Mesenchymal stem cell (in vitro differentiated cells and primary cell): ENCODE results near the gene RAPGEF1.

Experiments
- DNase-seq: peaks from one replicate; pipeline ENCODE4 v3.0.0-alpha.2; 2013
- H2AFZ ChIP-seq: one replicate; pipeline ENCODE4 v1.6.1; 2013; ENCODE audit warnings: low read depth, mild to moderate bottlenecking, control low read depth, inconsistent platforms, low read length, moderate library complexity
- H2AK5ac ChIP-seq: 2 replicates; pipeline ENCODE4 v1.6.1; 2013; ENCODE audit warnings: low read length, moderate library complexity, mild to moderate bottlenecking, inconsistent platforms; ENCODE audit not compliant: severe bottlenecking
- H2BK120ac ChIP-seq: one replicate; pipeline ENCODE4 v1.6.1; 2013; ENCODE audit warnings: low read depth, mild to moderate bottlenecking, inconsistent platforms, low read length, moderate library complexity
- H2BK12ac ChIP-seq, 2 experiments: one replicate each; pipeline ENCODE4 v1.6.1; 2013; ENCODE audit warnings: inconsistent platforms in 2 of 2, low read length in 2 of 2, mild to moderate bottlenecking in 2 of 2, moderate library complexity in 2 of 2, control low read depth in 1 of 2
- H2BK15ac ChIP-seq: one replicate; pipeline ENCODE4 v1.6.1; 2013; ENCODE audit warnings: mild to moderate bottlenecking, low read depth, inconsistent platforms; ENCODE audit not compliant: poor library complexity, severe bottlenecking
- H2BK5ac ChIP-seq: 2 replicates; pipeline ENCODE4 v1.6.1; 2013; ENCODE audit warnings: low read depth, mild to moderate bottlenecking, low read length, control low read depth, inconsistent platforms; ENCODE audit not compliant: poor library complexity, severe bottlenecking
- H3K14ac ChIP-seq, 2 experiments: one replicate each; pipeline ENCODE4 v1.6.1; 2013; ENCODE audit warnings: inconsistent platforms in 2 of 2, low read length in 2 of 2, control low read depth in 1 of 2, mild to moderate bottlenecking in 1 of 2, moderate library complexity in 1 of 2
- H3K18ac ChIP-seq, 2 experiments: one replicate each; pipeline ENCODE4 v1.6.1; 2013; ENCODE audit warnings: inconsistent platforms in 2 of 2, low read length in 2 of 2, control low read depth in 1 of 2, low read depth in 1 of 2, mild to moderate bottlenecking in 1 of 2
- H3K23ac ChIP-seq, 2 experiments: one replicate each; pipeline ENCODE4 v1.6.1; 2013; ENCODE audit warnings: inconsistent platforms in 2 of 2, low read length in 2 of 2, mild to moderate bottlenecking in 2 of 2, moderate library complexity in 2 of 2, control low read depth in 1 of 2
- H3K27ac ChIP-seq: 2 replicates; pipeline ENCODE4 v1.5.1; 2013; ENCODE audit warnings: mild to moderate bottlenecking, moderate library complexity, low read length, control low read depth, inconsistent platforms; ENCODE audit not compliant: poor library complexity, severe bottlenecking
- H3K27me3 ChIP-seq, 2 experiments: 2 replicates each; pipeline versions ENCODE4 v1.6.1 to v1.7.0; 2013; ENCODE audit warnings: low read length in 2 of 2, mild to moderate bottlenecking in 2 of 2, moderate library complexity in 2 of 2, control low read depth in 1 of 2, inconsistent platforms in 1 of 2; ENCODE audit not compliant: control insufficient read depth in 1 of 2, insufficient read depth in 1 of 2
- H3K36me3 ChIP-seq, 2 experiments: 2 replicates each; pipeline versions ENCODE4 v1.6.1 to v1.7.0; 2013; ENCODE audit warnings: low read length in 2 of 2, control low read depth in 1 of 2, inconsistent platforms in 1 of 2, low read depth in 1 of 2, mild to moderate bottlenecking in 1 of 2; ENCODE audit not compliant: insufficient read depth in 2 of 2, control insufficient read depth in 1 of 2
- H3K4ac ChIP-seq, 2 experiments: one replicate each; pipeline ENCODE4 v1.6.1; 2013; ENCODE audit warnings: inconsistent platforms in 2 of 2, low read length in 2 of 2, mild to moderate bottlenecking in 2 of 2, moderate library complexity in 2 of 2, control low read depth in 1 of 2, low read depth in 1 of 2
- H3K4me1 ChIP-seq: 2 replicates; pipeline ENCODE4 v1.6.1; 2013; ENCODE audit warnings: low read depth, low read length, control low read depth; ENCODE audit not compliant: control insufficient read depth, insufficient read depth
- H3K4me2 ChIP-seq: 2 replicates; pipeline ENCODE4 v1.6.1; 2013; ENCODE audit warnings: low read length, mild to moderate bottlenecking, inconsistent platforms; ENCODE audit not compliant: poor library complexity, severe bottlenecking
- H3K4me3 ChIP-seq, 2 experiments: 2 replicates each; pipeline versions ENCODE4 v1.5.1 to v1.7.0; 2013; ENCODE audit warnings: low read length in 2 of 2, mild to moderate bottlenecking in 2 of 2, control low read depth in 1 of 2, low read depth in 1 of 2; ENCODE audit not compliant: insufficient read depth in 1 of 2
- H3K79me1 ChIP-seq: replicated peaks from 2 replicates; pipeline ENCODE4 v1.6.1; 2013; ENCODE audit warnings: mild to moderate bottlenecking, control low read depth, low read length, inconsistent platforms; ENCODE audit not compliant: poor library complexity, severe bottlenecking
- H3K9ac ChIP-seq: 2 replicates; pipeline ENCODE4 v1.7.0; 2013; ENCODE audit warnings: mild to moderate bottlenecking, low read length, moderate library complexity
- H3K9me3 ChIP-seq: 2 replicates; pipeline ENCODE4 v1.7.0; 2013; ENCODE audit warnings: mild to moderate bottlenecking, low read length; ENCODE audit not compliant: control insufficient read depth
- H4K8ac ChIP-seq: one replicate; pipeline ENCODE4 v1.6.1; 2013; ENCODE audit warnings: inconsistent platforms, mild to moderate bottlenecking, low read length, moderate library complexity
- H4K91ac ChIP-seq: one replicate; pipeline ENCODE4 v1.6.1; 2013; ENCODE audit warnings: mild to moderate bottlenecking, low read length, inconsistent platforms
- WGBS: methylation state at CpG from one replicate; pipeline ENCODE4 v1.1.7; 2013; ENCODE audit warnings: mixed read lengths; 5-methylcytosine and 5-hydroxymethylcytosine counted together

The RAPGEF1 gene

GRCh38 chr9:131562032-131562959 lies 177.6 kb downstream of the RAPGEF1 start:
- Histone ChIP-seq H2AFZ (no peak overlapping the region), H3K4me1 (no peaks in the 10 kb centered on the region), H3K4me3 (no peak overlapping the region), H3K4ac (no peak overlapping the region), H4K8ac (no peak overlapping the region), H4K91ac (no peak overlapping the region), H2BK5ac (no peak overlapping the region), H3K36me3 (no peaks in the 10 kb centered on the region), H3K27ac (no peak overlapping the region), H3K23ac (no peak overlapping the region), H2BK120ac (no peak overlapping the region), H3K18ac (no peak overlapping the region), H3K14ac (no peak overlapping the region), H3K9ac (no peak overlapping the region), H2AK5ac (no peak overlapping the region), H3K4me2 (no peak overlapping the region), H3K79me1 (no peaks in the 10 kb centered on the region), H2BK12ac (no peak overlapping the region), H2BK15ac (no peak overlapping the region), H3K27me3 (no peaks in the 10 kb centered on the region), H3K9me3 (peaks cover 10% of the 10 kb centered on the region)
- peak; percentile 6 for DNase-seq
- WGBS: 93% methylated on average over 4 of the region's 9 CpGs

GRCh38 chr9:131559421-131560000 lies 180.4 kb downstream of the RAPGEF1 start:
- no peak overlapping the region for H3K9ac ChIP-seq
- no peak overlapping the region for H2AK5ac ChIP-seq
- H3K27ac ChIP-seq: no peak overlapping the region
- no peak overlapping the region for H4K8ac ChIP-seq
- no peak for DNase-seq
- no peak overlapping the region for H3K4ac ChIP-seq
- no peak overlapping the region for H3K4me2 ChIP-seq
- H3K36me3 ChIP-seq: no peaks in the 10 kb centered on the region
- H2BK12ac ChIP-seq: no peak overlapping the region
- peaks cover 15 to 19% of the 10 kb centered on the region in 2 experiments for H3K27me3 ChIP-seq
- no peak overlapping the region for H2BK15ac ChIP-seq
- H3K23ac ChIP-seq: no peak overlapping the region
- H2AFZ ChIP-seq: no peak overlapping the region
- no peak overlapping the region for H3K18ac ChIP-seq
- no peak overlapping the region for H3K14ac ChIP-seq
- H4K91ac ChIP-seq: no peak overlapping the region
- whole genome bisulfite sequencing: 85% methylated on average over 1 of the region's 1 CpG
- peaks cover 3% of the 10 kb centered on the region for H3K4me1 ChIP-seq
- H2BK120ac ChIP-seq: no peak overlapping the region
- H3K9me3 ChIP-seq: peaks cover 10% of the 10 kb centered on the region
- no peak overlapping the region for H2BK5ac ChIP-seq
- H3K4me3 ChIP-seq: no peak overlapping the region
- no peaks in the 10 kb centered on the region for H3K79me1 ChIP-seq

GRCh38 chr9:131557855-131558548 lies 181.9 kb downstream of the RAPGEF1 start:
- no peak overlapping the region for H2BK120ac ChIP-seq
- no peak for DNase-seq
- H3K14ac ChIP-seq: no peak overlapping the region
- peaks cover 23 to 31% of the 10 kb centered on the region in 2 experiments for H3K27me3 ChIP-seq
- H3K4me3 ChIP-seq: no peak overlapping the region
- H3K4me2 ChIP-seq: no peak overlapping the region
- no peak overlapping the region for H3K27ac ChIP-seq
- H3K4me1 ChIP-seq: peaks cover 3% of the 10 kb centered on the region
- no peak overlapping the region for H2BK5ac ChIP-seq
- peaks cover 10% of the 10 kb centered on the region for H3K9me3 ChIP-seq
- no peak overlapping the region for H2AFZ ChIP-seq
- H2AK5ac ChIP-seq: no peak overlapping the region
- H2BK12ac ChIP-seq: no peak overlapping the region
- no peak overlapping the region for H3K4ac ChIP-seq
- no peak overlapping the region for H3K18ac ChIP-seq
- H3K36me3 ChIP-seq: no peaks in the 10 kb centered on the region
- H4K91ac ChIP-seq: peak overlapping the region; percentile 10
- H3K79me1 ChIP-seq: no peaks in the 10 kb centered on the region
- no peak overlapping the region for H4K8ac ChIP-seq
- H2BK15ac ChIP-seq: no peak overlapping the region
- WGBS: 94% methylated on average over 25 of the region's 25 CpGs
- H3K9ac ChIP-seq: no peak overlapping the region
- no peak overlapping the region for H3K23ac ChIP-seq
